ENCODE results near the gene PPP4R2. TPM values are rescaled to one million over a fixed set of nuclear protein-coding genes. Genes with fewer than 3 reads are reported as not detected.

The PPP4R2 gene
- total RNA-seq, 1 experiment from 2014 or later = 63.2 TPM

DNA sequence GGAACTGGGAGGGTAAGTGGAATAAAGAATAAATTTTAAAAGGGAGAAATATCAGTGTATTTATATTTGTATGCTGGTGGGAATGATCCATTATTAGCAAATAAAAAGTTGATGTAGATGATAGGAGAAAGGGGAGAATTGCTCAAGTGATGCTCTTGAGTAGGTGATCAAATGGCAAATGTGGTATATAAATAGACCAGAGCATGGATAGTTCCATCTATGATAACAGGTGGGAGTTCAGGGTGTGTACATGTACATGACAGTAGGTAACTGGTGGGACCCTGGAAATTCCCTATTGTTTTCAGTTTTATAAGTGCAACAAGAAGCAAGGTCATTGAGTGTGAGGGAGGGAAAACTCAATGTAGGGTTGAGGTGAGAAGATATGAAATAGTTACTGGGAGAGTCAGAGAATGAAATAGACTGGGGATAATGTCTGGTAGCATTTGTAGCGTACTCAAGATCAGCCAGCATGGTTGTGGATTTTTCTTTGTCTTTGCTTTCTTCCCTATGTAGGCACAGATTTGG lies 33.5 kb downstream of the PPP4R2 start:
- DNase-seq = no peak
- peaks cover 50% of the 10 kb centered on the region; the same call in 1 of the 2 replicates for H4K20me1 ChIP-seq (ENCODE audit: insufficient read depth)
- H3K27ac ChIP-seq = peak overlapping the region; percentile 76
- no peaks in the 10 kb centered on the region; the same call in 1 of the 2 replicates for H3K36me3 ChIP-seq (ENCODE audit: low read depth)
- H3K4me1 ChIP-seq (replicated peaks; ENCODE audit: insufficient read depth) = peaks cover 13% of the 10 kb centered on the region
- no peaks in the 10 kb centered on the region for H3K9me3 ChIP-seq (ENCODE audit: insufficient read depth, low read depth)
- H3K79me2 ChIP-seq (ENCODE audit: low read depth) = peaks cover 96% of the 10 kb centered on the region
- no TSS peak for BruUV-seq (replicated peaks)
- CTCF ChIA-PET = no interaction called here
- H3K4me2 ChIP-seq = no peak overlapping the region
- no peaks in the 10 kb centered on the region for H3K27me3 ChIP-seq (ENCODE audit: insufficient read depth, low read depth)
- POLR2A ChIA-PET (ENCODE audit: unreplicated experiment) = no interaction called here
- no peak overlapping the region for H3K4me3 ChIP-seq
- TF ChIP-seq EZH2 (IDR thresholded peaks at IDR 0.05; ENCODE audit: low read depth) = no peak
- TF ChIP-seq, protein P1, sequence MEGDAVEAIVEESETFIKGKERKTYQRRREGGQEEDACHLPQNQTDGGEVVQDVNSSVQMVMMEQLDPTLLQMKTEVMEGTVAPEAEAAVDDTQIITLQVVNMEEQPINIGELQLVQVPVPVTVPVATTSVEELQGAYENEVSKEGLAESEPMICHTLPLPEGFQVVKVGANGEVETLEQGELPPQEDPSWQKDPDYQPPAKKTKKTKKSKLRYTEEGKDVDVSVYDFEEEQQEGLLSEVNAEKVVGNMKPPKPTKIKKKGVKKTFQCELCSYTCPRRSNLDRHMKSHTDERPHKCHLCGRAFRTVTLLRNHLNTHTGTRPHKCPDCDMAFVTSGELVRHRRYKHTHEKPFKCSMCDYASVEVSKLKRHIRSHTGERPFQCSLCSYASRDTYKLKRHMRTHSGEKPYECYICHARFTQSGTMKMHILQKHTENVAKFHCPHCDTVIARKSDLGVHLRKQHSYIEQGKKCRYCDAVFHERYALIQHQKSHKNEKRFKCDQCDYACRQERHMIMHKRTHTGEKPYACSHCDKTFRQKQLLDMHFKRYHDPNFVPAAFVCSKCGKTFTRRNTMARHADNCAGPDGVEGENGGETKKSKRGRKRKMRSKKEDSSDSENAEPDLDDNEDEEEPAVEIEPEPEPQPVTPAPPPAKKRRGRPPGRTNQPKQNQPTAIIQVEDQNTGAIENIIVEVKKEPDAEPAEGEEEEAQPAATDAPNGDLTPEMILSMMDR (conservative IDR thresholded peaks at IDR 0.05) = no peak
- intact Hi-C loops (cut with micrococcal nuclease; ENCODE audit: unreplicated experiment) = no loop called here
- no peak overlapping the region for H2AFZ ChIP-seq
- no peaks in the 10 kb centered on the region for H3K9me2 ChIP-seq (ENCODE audit: insufficient read depth)
- peaks cover 4% of the 10 kb centered on the region; the same call in 1 of the 2 replicates for H3F3A ChIP-seq (ENCODE audit: insufficient read depth, low read depth)

DNA sequence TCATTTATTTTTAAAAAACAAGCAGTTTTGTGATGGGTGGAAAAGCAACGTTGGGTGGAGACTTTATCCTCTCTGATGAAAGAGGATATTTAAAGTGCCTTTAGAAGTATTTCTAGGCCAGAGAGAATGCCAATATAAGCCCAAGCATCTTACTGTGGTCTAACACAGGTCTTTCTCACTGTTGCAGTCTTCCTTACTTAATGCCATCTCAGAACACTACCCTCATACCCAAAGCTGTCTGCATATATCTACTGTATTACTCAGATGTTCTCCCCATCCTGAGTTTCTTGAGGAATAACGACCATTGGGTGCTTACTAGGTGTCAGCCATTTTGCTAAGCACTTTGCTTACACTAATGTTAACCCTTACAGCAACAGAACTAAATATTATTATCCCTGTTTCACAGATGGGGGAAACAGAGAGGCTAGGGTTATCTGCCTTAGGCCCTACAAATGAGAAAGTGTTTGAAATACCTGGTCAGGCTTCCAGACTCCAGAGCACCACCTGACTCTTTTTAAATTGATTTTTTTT lies 35.0 kb downstream of the PPP4R2 start:
- Histone ChIP-seq H3K27ac (no peak overlapping the region), H4K20me1 (ENCODE audit: insufficient read depth) (peaks cover 42% of the 10 kb centered on the region), H3K9me3 (ENCODE audit: insufficient read depth, low read depth) (no peaks in the 10 kb centered on the region), H3K4me3 (no peak overlapping the region), H3K4me2 (no peak overlapping the region), H3K79me2 (ENCODE audit: low read depth) (peaks cover 96% of the 10 kb centered on the region), H3K36me3 (ENCODE audit: low read depth) (no peaks in the 10 kb centered on the region; the same call in 1 of the 2 replicates), H2AFZ (no peak overlapping the region), H3F3A (ENCODE audit: insufficient read depth, low read depth) (0 out of 2 replicates have a peak, but pooled peaks cover 3% of the 10 kb centered on the region), H3K27me3 (ENCODE audit: insufficient read depth, low read depth) (no peaks in the 10 kb centered on the region), H3K4me1 (replicated peaks; ENCODE audit: insufficient read depth) (peaks cover 14% of the 10 kb centered on the region), H3K9me2 (ENCODE audit: insufficient read depth) (no peaks in the 10 kb centered on the region)
- intact Hi-C loops (cut with micrococcal nuclease; ENCODE audit: unreplicated experiment) = no loop called here
- TF ChIP-seq, protein P1 (conservative IDR thresholded peaks at IDR 0.05) = no peak
- no peak for TF ChIP-seq EZH2 (IDR thresholded peaks at IDR 0.05; ENCODE audit: low read depth)
- ChIA-PET CTCF (no interaction called here), POLR2A (ENCODE audit: unreplicated experiment) (no interaction called here)
- no peak for DNase-seq
- BruUV-seq (replicated peaks) = no TSS peak

DNA sequence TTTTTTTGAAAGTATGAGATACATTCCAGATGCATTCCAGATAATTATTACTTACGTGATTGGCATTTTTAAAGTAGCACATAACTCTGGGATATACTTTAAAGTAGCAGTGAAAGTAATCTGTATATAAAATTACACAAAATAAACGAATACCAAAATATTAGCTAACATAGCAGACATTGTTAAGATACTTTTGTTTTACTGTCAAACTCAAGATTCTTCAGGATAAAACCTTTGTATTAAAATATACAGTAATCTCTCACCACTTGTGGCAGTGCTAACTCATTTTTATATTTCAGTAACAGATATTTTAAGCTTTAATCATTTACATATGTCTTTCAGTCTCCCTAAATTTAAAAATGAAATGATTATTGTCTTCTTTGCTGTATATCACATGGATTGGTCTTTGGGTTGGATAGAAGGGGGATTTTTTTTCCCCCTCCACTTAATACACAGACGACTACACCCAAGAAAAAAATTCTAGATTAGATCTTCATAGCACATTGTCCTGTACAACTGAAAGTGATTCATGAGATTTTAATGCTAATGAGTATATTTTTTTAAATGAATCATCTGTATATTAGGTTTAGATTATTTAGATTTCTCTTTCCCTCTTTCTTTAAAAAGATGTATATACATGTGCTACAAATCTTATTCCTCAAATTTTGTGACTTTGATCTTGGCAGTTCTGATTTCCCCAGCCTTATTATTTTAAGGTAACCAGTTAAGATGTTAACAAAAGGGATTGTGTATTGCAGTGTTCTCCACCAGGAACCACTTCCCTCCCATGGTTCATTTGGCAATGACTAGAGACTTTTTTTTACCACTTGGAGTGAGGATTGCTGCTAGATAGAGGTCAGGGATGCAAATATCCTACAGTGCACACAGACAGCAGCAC lies 40.3 kb downstream of the PPP4R2 start:
- no peak for DNase-seq
- Histone ChIP-seq H3K4me2 (no peak overlapping the region), H3K9me2 (ENCODE audit: insufficient read depth) (no peaks in the 10 kb centered on the region), H2AFZ (no peak overlapping the region), H3K79me2 (ENCODE audit: low read depth) (peaks cover 97% of the 10 kb centered on the region), H3K4me1 (replicated peaks; ENCODE audit: insufficient read depth) (0 out of 2 replicates have a peak, but pooled peaks cover 4% of the 10 kb centered on the region), H3K4me3 (no peak overlapping the region), H4K20me1 (ENCODE audit: insufficient read depth) (peaks cover 65% of the 10 kb centered on the region), H3F3A (ENCODE audit: insufficient read depth, low read depth) (no peaks in the 10 kb centered on the region), H3K27me3 (ENCODE audit: insufficient read depth, low read depth) (no peaks in the 10 kb centered on the region), H3K9me3 (ENCODE audit: insufficient read depth, low read depth) (no peaks in the 10 kb centered on the region), H3K27ac (peak overlapping the region; percentile 19; the same call in 1 of the 2 replicates), H3K36me3 (ENCODE audit: low read depth) (no peaks in the 10 kb centered on the region; the same call in 1 of the 2 replicates)
- BruUV-seq (replicated peaks) = no TSS peak
- ChIA-PET CTCF (interaction anchor here (0.6 kb wide), 1 partner anchor 630 kb away, joined by 3 read pairs; no protein-coding TSS in a partner anchor), POLR2A (ENCODE audit: unreplicated experiment) (no interaction called here)
- TF ChIP-seq, protein P1 (conservative IDR thresholded peaks at IDR 0.05) = no peak
- no peak for TF ChIP-seq EZH2 (IDR thresholded peaks at IDR 0.05; ENCODE audit: low read depth)
- intact Hi-C loops (cut with micrococcal nuclease; ENCODE audit: unreplicated experiment) = no loop called here
